Mesenchymal stem cell (in vitro differentiated cells and primary cell): ENCODE data around the gene NUP205.

ENCODE experiments used
- DNase-seq: peaks from one replicate; pipeline ENCODE4 v3.0.0-alpha.2; 2013
- H2AFZ ChIP-seq: one replicate; pipeline ENCODE4 v1.6.1; 2013; ENCODE audit warnings: low read depth, mild to moderate bottlenecking, control low read depth, inconsistent platforms, low read length, moderate library complexity
- H2AK5ac ChIP-seq: 2 replicates; pipeline ENCODE4 v1.6.1; 2013; ENCODE audit warnings: low read length, moderate library complexity, mild to moderate bottlenecking, inconsistent platforms; ENCODE audit not compliant: severe bottlenecking
- H2BK120ac ChIP-seq: one replicate; pipeline ENCODE4 v1.6.1; 2013; ENCODE audit warnings: low read depth, mild to moderate bottlenecking, inconsistent platforms, low read length, moderate library complexity
- H2BK12ac ChIP-seq, 2 experiments: one replicate each; pipeline ENCODE4 v1.6.1; 2013; ENCODE audit warnings: inconsistent platforms in 2 of 2, low read length in 2 of 2, mild to moderate bottlenecking in 2 of 2, moderate library complexity in 2 of 2, control low read depth in 1 of 2
- H2BK15ac ChIP-seq: one replicate; pipeline ENCODE4 v1.6.1; 2013; ENCODE audit warnings: mild to moderate bottlenecking, low read depth, inconsistent platforms; ENCODE audit not compliant: poor library complexity, severe bottlenecking
- H2BK5ac ChIP-seq: 2 replicates; pipeline ENCODE4 v1.6.1; 2013; ENCODE audit warnings: low read depth, mild to moderate bottlenecking, low read length, control low read depth, inconsistent platforms; ENCODE audit not compliant: poor library complexity, severe bottlenecking
- H3K14ac ChIP-seq, 2 experiments: one replicate each; pipeline ENCODE4 v1.6.1; 2013; ENCODE audit warnings: inconsistent platforms in 2 of 2, low read length in 2 of 2, control low read depth in 1 of 2, mild to moderate bottlenecking in 1 of 2, moderate library complexity in 1 of 2
- H3K18ac ChIP-seq, 2 experiments: one replicate each; pipeline ENCODE4 v1.6.1; 2013; ENCODE audit warnings: inconsistent platforms in 2 of 2, low read length in 2 of 2, control low read depth in 1 of 2, low read depth in 1 of 2, mild to moderate bottlenecking in 1 of 2
- H3K23ac ChIP-seq, 2 experiments: one replicate each; pipeline ENCODE4 v1.6.1; 2013; ENCODE audit warnings: inconsistent platforms in 2 of 2, low read length in 2 of 2, mild to moderate bottlenecking in 2 of 2, moderate library complexity in 2 of 2, control low read depth in 1 of 2
- H3K27ac ChIP-seq: 2 replicates; pipeline ENCODE4 v1.5.1; 2013; ENCODE audit warnings: mild to moderate bottlenecking, moderate library complexity, low read length, control low read depth, inconsistent platforms; ENCODE audit not compliant: poor library complexity, severe bottlenecking
- H3K27me3 ChIP-seq, 2 experiments: 2 replicates each; pipeline versions ENCODE4 v1.6.1 to v1.7.0; 2013; ENCODE audit warnings: low read length in 2 of 2, mild to moderate bottlenecking in 2 of 2, moderate library complexity in 2 of 2, control low read depth in 1 of 2, inconsistent platforms in 1 of 2; ENCODE audit not compliant: control insufficient read depth in 1 of 2, insufficient read depth in 1 of 2
- H3K36me3 ChIP-seq, 2 experiments: 2 replicates each; pipeline versions ENCODE4 v1.6.1 to v1.7.0; 2013; ENCODE audit warnings: low read length in 2 of 2, control low read depth in 1 of 2, inconsistent platforms in 1 of 2, low read depth in 1 of 2, mild to moderate bottlenecking in 1 of 2; ENCODE audit not compliant: insufficient read depth in 2 of 2, control insufficient read depth in 1 of 2
- H3K4ac ChIP-seq, 2 experiments: one replicate each; pipeline ENCODE4 v1.6.1; 2013; ENCODE audit warnings: inconsistent platforms in 2 of 2, low read length in 2 of 2, mild to moderate bottlenecking in 2 of 2, moderate library complexity in 2 of 2, control low read depth in 1 of 2, low read depth in 1 of 2
- H3K4me1 ChIP-seq: 2 replicates; pipeline ENCODE4 v1.6.1; 2013; ENCODE audit warnings: low read depth, low read length, control low read depth; ENCODE audit not compliant: control insufficient read depth, insufficient read depth
- H3K4me2 ChIP-seq: 2 replicates; pipeline ENCODE4 v1.6.1; 2013; ENCODE audit warnings: low read length, mild to moderate bottlenecking, inconsistent platforms; ENCODE audit not compliant: poor library complexity, severe bottlenecking
- H3K4me3 ChIP-seq, 2 experiments: 2 replicates each; pipeline versions ENCODE4 v1.5.1 to v1.7.0; 2013; ENCODE audit warnings: low read length in 2 of 2, mild to moderate bottlenecking in 2 of 2, control low read depth in 1 of 2, low read depth in 1 of 2; ENCODE audit not compliant: insufficient read depth in 1 of 2
- H3K79me1 ChIP-seq: replicated peaks from 2 replicates; pipeline ENCODE4 v1.6.1; 2013; ENCODE audit warnings: mild to moderate bottlenecking, control low read depth, low read length, inconsistent platforms; ENCODE audit not compliant: poor library complexity, severe bottlenecking
- H3K9ac ChIP-seq: 2 replicates; pipeline ENCODE4 v1.7.0; 2013; ENCODE audit warnings: mild to moderate bottlenecking, low read length, moderate library complexity
- H3K9me3 ChIP-seq: 2 replicates; pipeline ENCODE4 v1.7.0; 2013; ENCODE audit warnings: mild to moderate bottlenecking, low read length; ENCODE audit not compliant: control insufficient read depth
- H4K8ac ChIP-seq: one replicate; pipeline ENCODE4 v1.6.1; 2013; ENCODE audit warnings: inconsistent platforms, mild to moderate bottlenecking, low read length, moderate library complexity
- H4K91ac ChIP-seq: one replicate; pipeline ENCODE4 v1.6.1; 2013; ENCODE audit warnings: mild to moderate bottlenecking, low read length, inconsistent platforms
- WGBS: methylation state at CpG from one replicate; pipeline ENCODE4 v1.1.7; 2013; ENCODE audit warnings: mixed read lengths; 5-methylcytosine and 5-hydroxymethylcytosine counted together

NUP205 gene

GRCh38 chr7:135562720-135563119 lies 5.0 kb downstream of the NUP205 start:
- Histone ChIP-seq H4K8ac (no peak overlapping the region), H2BK5ac (no peak overlapping the region), H3K36me3 (no peaks in the 10 kb centered on the region), H3K9me3 (no peaks in the 10 kb centered on the region), H3K4me2 (no peak overlapping the region), H2AK5ac (no peak overlapping the region), H3K4me1 (peaks cover 5% of the 10 kb centered on the region), H3K27me3 (no peaks in the 10 kb centered on the region), H3K23ac (no peak overlapping the region), H3K4ac (no peak overlapping the region), H3K9ac (no peak overlapping the region), H3K4me3 (no peak overlapping the region), H3K27ac (no peak overlapping the region), H4K91ac (no peak overlapping the region), H2BK120ac (no peak overlapping the region), H2BK15ac (no peak overlapping the region), H2BK12ac (no peak overlapping the region), H2AFZ (no peak overlapping the region), H3K79me1 (peaks cover 7% of the 10 kb centered on the region), H3K18ac (no peak overlapping the region), H3K14ac (no peak overlapping the region)
- 90% methylated on average over 8 of the region's 8 CpGs for WGBS
- DNase-seq: no peak

- Histone ChIP-seq H3K9me3 (no peaks in the 10 kb centered on the region), H3K23ac (no peak overlapping the region), H3K4me1 (no peaks in the 10 kb centered on the region), H3K4me2 (no peak overlapping the region), H2AFZ (no peak overlapping the region), H4K91ac (no peak overlapping the region), H4K8ac (no peak overlapping the region), H2BK5ac (no peak overlapping the region), H3K18ac (no peak overlapping the region), H3K4ac (no peak overlapping the region), H3K27ac (no peak overlapping the region), H3K27me3 (no peaks in the 10 kb centered on the region), H2BK12ac (no peak overlapping the region), H2AK5ac (no peak overlapping the region), H3K79me1 (peaks cover 14% of the 10 kb centered on the region), H3K14ac (no peak overlapping the region), H2BK120ac (no peak overlapping the region), H2BK15ac (no peak overlapping the region), H3K36me3 (peaks cover 7 to 51% of the 10 kb centered on the region in 2 experiments), H3K4me3 (no peak overlapping the region), H3K9ac (no peak overlapping the region)
- DNase-seq: no peak
- 98% methylated on average over 3 of the region's 3 CpGs for WGBS
These were observed 14.1 kb downstream of the NUP205 start for GRCh38 chr7:135571834-135572233.

- no peak overlapping the region for H4K91ac ChIP-seq
- no peak overlapping the region for H3K27ac ChIP-seq
- no peak overlapping the region for H3K18ac ChIP-seq
- 100% methylated on average over 2 of the region's 2 CpGs for WGBS
- H3K9me3 ChIP-seq: no peaks in the 10 kb centered on the region
- H2AFZ ChIP-seq: no peak overlapping the region
- H3K4me3 ChIP-seq: no peak overlapping the region
- H3K23ac ChIP-seq: no peak overlapping the region
- no peak overlapping the region for H4K8ac ChIP-seq
- H2BK5ac ChIP-seq: no peak overlapping the region
- no peak overlapping the region for H3K4me2 ChIP-seq
- H3K14ac ChIP-seq: no peak overlapping the region
- H3K9ac ChIP-seq: no peak overlapping the region
- H2BK120ac ChIP-seq: no peak overlapping the region
- H3K36me3 ChIP-seq: peaks cover 7 to 68% of the 10 kb centered on the region in 2 experiments
- H3K4me1 ChIP-seq: no peaks in the 10 kb centered on the region
- H3K4ac ChIP-seq: no peak overlapping the region
- H2AK5ac ChIP-seq: no peak overlapping the region
- no peak overlapping the region for H2BK12ac ChIP-seq
- peaks cover 15% of the 10 kb centered on the region for H3K79me1 ChIP-seq
- no peak for DNase-seq
- no peaks in the 10 kb centered on the region for H3K27me3 ChIP-seq
- H2BK15ac ChIP-seq: no peak overlapping the region
These were observed 15.8 kb downstream of the NUP205 start for GRCh38 chr7:135573541-135573940.

GRCh38 chr7:135575296-135575695 lies 17.6 kb downstream of the NUP205 start:
- Histone ChIP-seq H3K23ac (no peak overlapping the region), H2BK15ac (no peak overlapping the region), H3K4me1 (no peaks in the 10 kb centered on the region), H2AFZ (no peak overlapping the region), H2AK5ac (no peak overlapping the region), H2BK12ac (no peak overlapping the region), H3K4ac (no peak overlapping the region), H4K8ac (no peak overlapping the region), H3K36me3 (peaks cover 12 to 83% of the 10 kb centered on the region in 2 experiments), H3K9me3 (no peaks in the 10 kb centered on the region), H3K4me3 (no peak overlapping the region), H4K91ac (no peak overlapping the region), H3K14ac (no peak overlapping the region), H3K4me2 (no peak overlapping the region), H2BK5ac (no peak overlapping the region), H2BK120ac (no peak overlapping the region), H3K18ac (no peak overlapping the region), H3K27ac (no peak overlapping the region), H3K27me3 (no peaks in the 10 kb centered on the region), H3K79me1 (peaks cover 17% of the 10 kb centered on the region), H3K9ac (no peak overlapping the region)
- no peak for DNase-seq
- 99% methylated on average over 4 of the region's 4 CpGs for WGBS
